SK-N-SH (cell line): ENCODE data around the gene FAAP24.
"Not testable (repeated sequence)": the region's sequence is repeated elsewhere in the genome, so short reads cannot be mapped to it uniquely, and the experiment has no call there.

ENCODE experiments used
- CTCF ChIP-seq: fragments of 200-600 bp; sonication (generic); IDR thresholded peaks from 2 replicates; pipeline ENCODE4 v1.6.1; 2017; ENCODE audit warnings: antibody characterized with exemption, mild to moderate bottlenecking, moderate library complexity
- ELF1 ChIP-seq: IDR thresholded peaks from 2 replicates; pipeline ENCODE4 v1.4.0; 2012
- EP300 ChIP-seq, 2 experiments: IDR thresholded peaks; 2 replicates each; pipeline versions ENCODE4 v1.4.0 to v1.6.1; 2012; ENCODE audit warnings: borderline replicate concordance in 1 of 2, low read depth in 1 of 2, low read length in 1 of 2
- EZH2phosphoT487 ChIP-seq: fragments of 200-600 bp; sonication (generic); IDR thresholded peaks from 2 replicates; pipeline ENCODE4 v1.6.1; 2017; ENCODE audit warnings: low read depth, mixed run types, mild to moderate bottlenecking, antibody characterized with exemption, moderate library complexity, borderline replicate concordance
- FOSL2 ChIP-seq: IDR thresholded peaks from 2 replicates; pipeline ENCODE4 v1.4.0; 2012; ENCODE audit warnings: low read depth, mild to moderate bottlenecking, moderate library complexity, borderline replicate concordance
- MAX ChIP-seq: IDR thresholded peaks from 2 replicates; pipeline ENCODE4 v1.4.0; 2012; ENCODE audit warnings: low read depth
- NRF1 ChIP-seq: IDR thresholded peaks from 2 replicates; pipeline ENCODE4 v1.6.1; 2012; ENCODE audit warnings: low read depth, mild to moderate bottlenecking, low read length
- PBX3 ChIP-seq: IDR thresholded peaks from 2 replicates; pipeline ENCODE4; 2012
- SIN3A ChIP-seq: IDR thresholded peaks from 2 replicates; pipeline ENCODE4 v1.6.1; 2012; ENCODE audit warnings: low read depth, mild to moderate bottlenecking, low read length, moderate library complexity, borderline replicate concordance
- ZBTB33 ChIP-seq: IDR thresholded peaks from 2 replicates; pipeline ENCODE4 v1.4.0; 2012; ENCODE audit warnings: low read depth, borderline replicate concordance

- TF ChIP-seq CTCF; MAX; PBX3; ZBTB33; NRF1; ELF1; EZH2phosphoT487; FOSL2; EP300 (IDR thresholded peaks at IDR 0.05; ENCODE audit: borderline replicate concordance in 1 of 2, low read depth in 1 of 2, low read length in 1 of 2); SIN3A: not testable (repeated sequence)
These were observed 10.4 kb downstream of the FAAP24 start for GRCh38 chr19:32982488-32982887.
